Measurements from ENCODE around the gene ACOT7. TPM values are rescaled to one million over a fixed set of nuclear protein-coding genes. Genes with fewer than 3 reads are reported as not detected.

ACOT7 gene
- total RNA-seq, 1 donor from 2014 or later = 13.8 TPM

DNA sequence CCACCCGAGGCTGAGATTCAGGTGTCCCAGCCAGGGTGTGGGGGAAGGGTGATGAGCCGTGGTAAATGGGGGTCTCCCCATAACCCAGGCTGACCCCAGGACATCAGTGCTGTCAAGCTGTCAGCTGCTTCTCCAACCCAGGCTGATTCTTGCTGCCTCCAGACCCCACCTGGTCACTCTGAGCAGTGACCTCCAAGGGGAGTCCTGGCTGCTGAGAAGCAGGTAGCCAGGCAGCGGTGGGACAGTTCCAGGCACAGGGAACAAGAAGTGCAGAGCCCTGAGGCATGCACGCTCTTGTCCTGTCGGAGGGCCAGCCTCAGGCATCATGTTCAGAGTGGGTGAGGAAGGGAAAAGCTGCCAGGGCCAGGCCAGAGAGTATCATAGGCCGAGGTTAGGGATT is 32.1 kb upstream of the ACOT7 start:
- intact Hi-C loops (cut with DNase I) = no loop called here
- no peak for DNase-seq (ENCODE audit: low spot score)

DNA sequence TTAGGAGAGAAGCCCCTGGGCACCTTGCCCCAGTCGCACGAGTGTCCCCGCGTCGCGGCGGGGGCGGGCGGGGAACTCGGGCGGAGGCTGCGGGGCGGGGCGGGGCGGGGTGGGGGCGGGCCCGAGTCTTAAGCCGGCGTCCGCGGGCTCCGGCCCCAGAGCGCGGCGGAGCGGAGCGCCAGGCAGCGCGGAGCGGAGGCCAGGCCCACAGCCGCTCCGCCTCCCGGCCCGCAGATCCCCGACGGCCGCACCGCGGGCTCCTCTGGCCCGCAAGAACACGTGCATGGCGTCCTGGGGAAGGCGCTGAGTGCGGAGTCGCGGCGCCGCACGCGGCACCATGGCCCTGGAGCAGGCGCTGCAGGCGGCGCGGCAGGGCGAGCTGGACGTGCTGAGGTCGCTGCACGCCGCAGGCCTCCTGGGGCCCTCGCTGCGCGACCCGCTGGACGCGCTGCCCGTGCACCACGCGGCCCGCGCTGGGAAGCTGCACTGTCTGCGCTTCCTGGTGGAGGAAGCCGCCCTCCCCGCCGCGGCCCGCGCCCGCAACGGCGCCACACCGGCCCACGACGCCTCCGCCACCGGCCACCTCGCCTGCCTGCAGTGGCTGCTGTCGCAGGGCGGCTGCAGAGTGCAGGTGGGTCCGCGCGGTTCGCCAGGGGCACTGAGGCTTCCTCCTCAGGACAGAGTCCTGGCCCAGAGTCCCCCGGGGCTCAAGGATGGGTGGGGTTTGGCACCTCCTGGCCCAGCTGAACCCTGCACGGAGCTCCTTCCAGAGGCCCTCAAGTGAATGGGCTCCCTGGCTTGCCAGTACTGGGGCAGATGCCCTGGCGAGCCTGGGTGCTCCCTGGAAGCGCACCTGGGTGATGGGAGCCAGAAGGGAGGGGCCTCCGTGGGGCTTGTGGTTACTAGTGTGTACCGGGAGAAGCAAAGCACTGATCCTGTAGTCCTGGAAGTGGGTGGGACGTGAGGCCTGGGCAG is 31.3 kb upstream of the ACOT7 start, which contains the start of gene ESPN:
TSS of gene ESPN (plus strand) at position 158 of the 975 bp plus-strand sequence. CDS start at position 338, 180 bp downstream.
- DNase-seq (ENCODE audit: low spot score) = no peak
- intact Hi-C loops (cut with DNase I) = no loop called here

DNA sequence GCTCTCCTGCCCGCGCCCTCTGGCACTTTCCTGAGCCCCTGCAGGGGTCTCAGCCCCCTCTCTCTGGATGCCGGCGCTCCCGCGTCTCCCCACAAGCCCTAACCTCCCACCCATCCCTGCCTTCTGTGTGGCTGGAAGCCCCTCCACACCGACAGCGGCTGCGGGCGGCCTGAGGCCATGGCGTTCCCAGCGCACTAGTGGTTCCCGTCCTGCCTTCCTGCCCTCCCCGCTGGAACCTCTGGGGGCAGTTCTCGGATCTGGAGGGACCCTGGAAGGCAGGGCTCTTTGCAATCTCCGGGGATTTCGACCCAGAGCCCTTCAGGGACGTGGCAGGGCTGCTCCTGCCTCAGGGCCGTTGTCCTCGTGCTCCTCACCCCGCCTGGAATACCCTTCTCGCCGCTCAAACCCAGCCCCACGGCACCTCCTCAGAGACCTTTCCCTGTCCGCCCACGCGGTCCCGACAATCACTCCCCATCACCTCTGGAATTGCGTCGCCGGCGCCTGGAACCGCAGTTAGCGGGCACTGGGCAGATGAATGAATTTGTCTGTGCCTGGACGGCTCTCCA is 30.5 kb upstream of the ACOT7 start:
- intact Hi-C loops (cut with DNase I) = no loop called here
- DNase-seq (ENCODE audit: low spot score) = no peak

DNA sequence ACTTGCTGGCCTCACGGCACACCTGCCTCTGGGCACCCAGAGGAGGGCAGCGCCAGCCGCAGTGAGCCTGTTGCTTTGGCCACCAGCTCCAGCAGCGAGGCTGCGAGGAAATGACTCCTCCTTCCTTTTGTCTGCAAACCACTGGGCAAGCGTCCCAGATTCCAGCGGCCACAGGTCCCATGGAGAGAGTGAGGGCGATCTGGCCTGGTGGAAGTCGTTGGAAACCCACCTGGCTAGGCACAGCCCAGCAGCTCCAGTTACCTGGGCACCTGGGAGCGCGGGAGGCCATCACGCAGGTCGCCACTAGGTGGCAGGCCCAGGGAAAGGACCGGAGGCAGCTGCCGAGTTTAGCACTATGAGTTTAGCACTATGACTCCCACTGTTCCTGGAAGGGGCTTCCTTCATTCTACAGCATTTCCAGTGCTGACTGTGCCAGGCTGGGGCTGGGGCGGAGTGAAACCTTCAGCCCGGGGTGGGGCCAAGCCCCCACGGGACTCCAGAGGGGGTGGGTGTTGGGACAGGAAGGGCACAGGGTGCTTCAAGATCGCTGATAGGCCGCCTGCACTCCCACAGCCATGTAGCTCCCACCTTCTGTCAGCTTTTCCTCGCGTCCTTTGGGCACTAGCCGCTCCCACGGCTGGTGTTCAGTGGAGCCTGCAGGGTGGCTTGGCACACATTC is 29.9 kb upstream of the ACOT7 start:
- no peak for DNase-seq (ENCODE audit: low spot score)
- intact Hi-C loops (cut with DNase I) = no loop called here

DNA sequence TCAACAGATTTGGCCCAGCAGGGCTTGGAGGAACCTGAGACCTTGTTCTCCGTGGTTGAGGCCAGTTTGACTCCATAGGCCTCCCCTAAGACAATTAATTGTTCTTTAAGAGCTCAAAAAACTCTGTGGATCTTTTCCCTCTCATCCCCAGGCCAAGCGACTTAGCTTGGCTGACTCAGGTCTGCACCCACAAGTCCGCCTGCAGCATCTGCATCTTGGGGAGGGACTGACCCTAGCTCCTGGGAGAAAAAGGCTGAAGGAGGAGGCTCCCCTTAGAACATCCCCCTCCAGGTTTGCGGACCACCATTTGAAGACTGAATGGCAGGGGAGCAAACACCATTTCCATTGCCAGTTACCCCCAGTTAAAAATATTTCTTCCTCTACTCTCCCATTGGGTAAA is 27.7 kb upstream of the ACOT7 start:
- intact Hi-C loops (cut with DNase I) = no loop called here
- DNase-seq (ENCODE audit: low spot score) = no peak

DNA sequence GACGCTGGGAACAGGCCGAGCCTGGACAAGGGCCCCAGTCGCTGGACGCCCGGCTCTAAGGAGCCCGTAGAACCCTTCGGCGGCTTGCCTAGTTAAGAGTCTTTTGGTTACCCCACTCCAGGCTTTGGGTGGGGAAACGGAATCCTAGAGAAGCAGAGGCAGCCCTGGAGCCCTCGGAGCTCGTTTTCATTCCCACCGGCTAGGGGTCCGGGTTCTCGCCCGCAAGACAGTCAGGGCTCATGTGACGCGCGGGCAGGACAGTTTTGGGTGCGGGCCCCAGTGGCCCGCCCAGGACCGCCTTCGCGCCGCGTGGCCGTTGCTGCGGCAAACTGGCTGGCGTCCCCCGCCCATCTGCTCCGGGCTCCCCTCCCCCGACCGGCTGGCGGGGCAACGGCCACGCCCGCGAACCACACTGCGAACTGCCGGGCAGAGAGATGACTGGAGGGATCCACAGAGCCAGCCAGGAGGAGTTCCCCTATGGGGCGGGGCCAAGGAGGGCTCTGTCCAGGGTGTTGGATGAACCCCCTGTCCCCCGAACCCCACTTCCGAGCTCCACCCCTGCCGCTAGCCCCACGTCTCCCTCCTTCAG is 27.0 kb upstream of the ACOT7 start:
- intact Hi-C loops (cut with DNase I) = no loop called here
- no peak for DNase-seq (ENCODE audit: low spot score)

DNA sequence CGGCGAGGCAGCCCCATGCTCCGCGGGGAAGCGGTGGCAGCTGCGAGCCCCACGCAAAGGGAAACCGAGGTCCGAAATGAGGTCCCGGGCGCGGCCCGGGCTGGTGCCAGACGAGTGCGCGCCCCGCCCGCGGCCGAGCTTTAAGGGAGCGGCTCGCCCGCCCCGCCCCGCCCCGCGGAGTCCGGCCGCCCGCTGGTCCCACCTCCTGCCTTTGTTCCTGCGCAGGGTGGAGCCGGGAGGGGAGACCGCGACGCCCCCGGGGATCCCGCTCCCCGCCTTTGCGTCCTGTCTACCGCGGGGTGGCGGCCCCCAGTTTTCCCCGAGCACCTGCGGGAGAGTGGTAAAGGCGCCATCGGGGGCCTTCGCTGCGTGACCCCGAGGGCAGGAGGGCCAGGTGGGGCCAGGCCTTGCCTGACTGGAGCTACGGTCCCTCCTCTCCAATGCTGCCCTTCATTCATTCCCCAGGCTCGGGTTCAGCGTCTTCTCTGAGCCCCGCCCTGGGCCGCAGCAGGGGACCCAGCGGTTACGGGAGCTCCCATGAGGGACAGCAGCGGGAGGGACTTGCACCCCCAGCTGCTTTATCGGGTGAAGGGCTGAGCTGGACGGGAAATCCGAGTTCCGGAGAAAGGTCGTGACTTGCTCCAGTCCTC is 26.4 kb upstream of the ACOT7 start, which contains the start of gene HES2:
TSS of gene HES2 (minus strand) at position 116 of the 650 bp plus-strand sequence. CDS start at position 17, 99 bp downstream.
- intact Hi-C loops (cut with DNase I) = no loop called here
- DNase-seq (ENCODE audit: low spot score) = no peak

DNA sequence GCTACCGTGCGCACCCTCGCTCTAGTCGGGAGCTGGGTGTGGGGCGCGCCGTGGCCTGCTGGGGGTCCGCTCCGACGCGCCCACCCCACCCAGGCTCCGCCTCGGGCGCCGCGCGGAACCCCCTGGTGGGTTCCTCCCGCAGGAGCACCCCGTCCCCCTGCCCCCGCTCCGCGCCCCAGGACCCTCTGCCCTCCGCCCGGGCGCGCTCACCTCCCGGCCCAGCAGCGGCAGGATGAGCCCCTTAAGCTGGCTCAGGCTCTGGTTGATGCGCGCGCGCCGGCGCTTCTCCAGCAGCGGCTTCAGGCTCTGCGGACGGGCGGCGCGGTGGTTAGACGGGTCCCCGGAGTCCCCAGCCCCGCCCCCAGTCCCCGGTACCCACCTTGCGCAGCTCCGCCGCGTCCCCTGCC is 25.8 kb upstream of the ACOT7 start:
- no peak for DNase-seq (ENCODE audit: low spot score)
- intact Hi-C loops (cut with DNase I) = no loop called here

DNA sequence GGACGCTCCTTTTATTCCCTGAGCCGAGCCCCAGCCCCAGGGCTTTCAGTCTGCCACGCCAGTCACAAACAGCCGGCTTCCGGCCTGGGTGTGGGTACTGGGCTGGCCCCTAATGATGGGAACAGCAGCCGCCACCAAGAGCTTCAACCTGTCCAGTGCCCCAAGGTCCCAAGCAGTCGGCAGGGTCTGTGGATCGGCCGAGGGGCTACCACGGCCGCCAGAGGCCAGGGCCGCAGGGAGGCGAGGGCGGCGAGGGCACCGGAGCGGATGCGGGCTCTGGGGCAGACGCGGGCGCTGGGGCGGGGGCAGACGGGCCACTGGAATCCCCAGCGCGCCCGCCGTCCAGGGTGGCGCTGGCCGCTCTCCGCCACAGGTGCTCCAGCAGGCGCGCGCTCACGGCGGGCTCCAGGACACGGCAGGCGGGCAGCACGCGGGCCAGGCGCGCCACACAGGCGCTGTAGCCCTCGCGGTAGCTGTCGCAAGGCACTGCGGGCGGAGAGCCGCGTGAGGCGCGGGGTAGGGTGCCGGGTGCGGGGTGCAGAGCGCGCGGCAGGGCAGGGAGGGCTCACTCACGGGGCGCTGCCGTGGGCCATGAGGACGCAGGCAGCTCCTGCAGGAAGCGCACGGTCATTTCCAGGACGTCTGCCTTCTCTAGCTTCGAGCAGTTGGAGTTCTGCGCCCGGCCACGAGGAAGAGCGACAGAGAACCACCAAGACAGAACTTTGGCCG is 25.3 kb upstream of the ACOT7 start:
- intact Hi-C loops (cut with DNase I) = no loop called here
- no peak for DNase-seq (ENCODE audit: low spot score)

DNA sequence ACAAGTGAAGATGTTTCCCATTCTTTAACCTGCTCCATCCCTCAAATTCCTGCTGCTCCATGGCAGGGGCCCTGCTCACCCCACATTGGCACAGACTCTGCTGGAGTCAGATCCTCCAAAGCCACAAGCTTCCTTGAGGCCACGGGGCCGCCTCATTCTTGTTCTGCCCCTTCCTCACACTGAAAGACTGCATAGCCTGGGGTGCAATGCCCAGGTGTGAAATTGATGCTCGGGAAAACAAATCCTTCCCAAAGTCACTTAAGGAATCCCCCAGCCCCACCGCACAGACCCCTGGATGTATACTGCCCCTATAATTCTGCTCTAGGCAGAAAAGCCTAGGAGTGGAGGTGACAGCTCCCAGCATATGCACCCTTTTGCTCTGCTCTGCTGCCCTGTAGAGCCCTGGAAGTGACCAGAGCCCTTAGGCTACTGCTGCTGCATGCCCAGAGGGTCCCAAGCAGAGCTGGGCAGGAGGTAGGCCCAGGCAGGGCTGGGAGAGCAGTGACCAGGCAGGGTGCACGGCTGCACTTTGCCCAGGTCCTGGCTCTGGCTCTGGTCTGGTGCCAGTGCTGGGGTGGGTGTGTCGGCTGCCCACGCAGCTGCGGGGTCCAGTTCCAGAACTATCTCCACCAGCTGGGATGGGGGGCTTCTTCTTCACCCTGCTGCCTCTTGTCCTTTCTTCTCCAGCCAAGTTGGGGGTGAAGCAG is 24.5 kb upstream of the ACOT7 start:
- intact Hi-C loops (cut with DNase I) = no loop called here

DNA sequence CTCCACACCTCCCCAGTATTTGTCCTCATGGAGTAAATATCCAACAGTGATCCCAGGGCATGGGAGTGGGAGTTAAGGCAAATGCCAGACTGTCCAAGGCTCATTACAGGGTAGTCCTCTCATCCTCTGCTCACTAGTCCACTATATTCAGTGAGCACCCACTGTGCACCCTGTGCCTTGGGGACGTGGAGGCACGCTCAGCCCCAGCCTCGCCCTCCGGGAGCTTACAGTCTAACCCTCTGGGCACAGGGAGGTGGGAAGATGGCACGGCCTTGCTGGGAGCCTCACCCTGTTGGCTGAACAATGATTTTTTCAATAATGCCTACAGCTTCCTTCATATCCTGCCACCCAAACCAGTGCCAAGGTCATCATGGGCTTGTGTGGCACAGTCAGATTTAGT is 23.3 kb upstream of the ACOT7 start:
- no peak for DNase-seq (ENCODE audit: low spot score)
- intact Hi-C loops (cut with DNase I) = no loop called here

More for the DNA sequence above, 24.5 kb upstream of the ACOT7 start:
- no peak for DNase-seq (ENCODE audit: low spot score)

DNA sequence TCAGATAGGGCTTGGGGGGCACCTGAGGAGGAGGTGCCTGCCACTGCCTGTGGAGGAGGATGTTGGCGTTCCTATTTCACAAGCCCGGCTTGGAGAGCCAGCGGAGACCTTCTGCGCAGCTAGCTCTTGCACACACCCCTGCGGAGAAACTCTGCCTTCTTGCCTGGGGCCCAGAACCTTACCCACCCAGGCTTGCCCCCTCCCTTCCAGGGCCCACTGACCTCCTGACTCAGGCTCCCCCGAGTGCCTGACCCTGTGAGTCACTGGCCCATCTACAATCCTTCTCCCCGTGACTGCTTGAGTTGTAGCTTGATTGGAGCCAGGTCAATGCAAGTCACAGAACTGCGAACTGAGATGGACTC is 22.7 kb upstream of the ACOT7 start:
- intact Hi-C loops (cut with DNase I) = no loop called here
- no peak for DNase-seq (ENCODE audit: low spot score)

DNA sequence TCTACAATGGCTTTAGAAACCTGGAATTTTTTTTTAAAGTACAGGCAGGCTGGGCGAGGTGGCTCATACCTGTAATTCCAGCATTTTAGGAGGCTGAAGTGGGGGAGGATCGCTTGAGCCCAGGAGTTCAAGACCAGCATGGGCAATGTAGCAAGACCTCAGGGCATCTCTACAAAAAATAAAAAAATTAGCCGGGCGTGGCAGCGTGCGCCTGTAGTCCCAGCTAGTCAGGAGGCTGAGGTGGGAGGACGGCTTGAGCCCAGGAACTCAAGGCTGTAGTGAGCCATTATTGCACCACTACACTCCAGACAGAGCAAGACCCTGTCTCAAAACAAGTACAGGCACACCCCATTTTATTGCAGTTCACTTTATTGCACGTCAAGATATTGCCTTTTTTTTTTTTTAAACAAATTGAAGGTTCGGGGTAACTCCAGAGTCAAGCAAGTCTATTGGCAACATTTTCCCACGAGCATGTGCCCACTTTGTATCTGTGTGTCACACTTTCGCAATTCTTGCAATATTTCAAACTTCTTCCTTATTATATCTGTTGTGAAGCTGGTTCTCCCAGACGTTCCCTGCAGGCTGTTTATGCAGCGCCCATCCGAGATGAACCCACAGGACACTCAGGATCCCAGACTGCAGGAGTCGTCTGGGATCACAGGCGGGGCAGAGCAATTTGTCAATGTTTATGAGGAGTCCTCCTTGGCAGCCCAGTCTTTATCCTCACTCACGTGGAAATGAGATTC is 21.5 kb upstream of the ACOT7 start:
- intact Hi-C loops (cut with DNase I) = no loop called here
- no peak for DNase-seq (ENCODE audit: low spot score)

DNA sequence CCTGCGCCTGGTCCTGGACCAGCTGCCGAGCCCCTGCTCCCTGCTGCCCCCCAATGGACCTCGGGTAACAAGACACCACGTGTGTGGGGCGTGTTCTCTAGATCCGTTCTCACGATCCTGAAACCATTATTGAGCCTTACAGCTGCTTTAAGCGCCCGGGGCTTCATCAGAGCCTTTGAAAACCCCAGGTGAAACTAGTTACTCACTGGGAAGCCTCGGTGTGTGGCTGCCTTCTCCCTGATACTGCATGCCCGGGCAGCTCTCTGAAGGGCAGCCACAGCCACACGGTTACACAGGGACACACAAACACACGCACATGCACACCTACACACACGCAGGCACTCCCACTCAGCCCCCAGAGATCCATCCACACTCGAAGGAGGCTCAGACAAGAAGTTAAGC is 20.9 kb upstream of the ACOT7 start:
- intact Hi-C loops (cut with DNase I) = no loop called here

DNA sequence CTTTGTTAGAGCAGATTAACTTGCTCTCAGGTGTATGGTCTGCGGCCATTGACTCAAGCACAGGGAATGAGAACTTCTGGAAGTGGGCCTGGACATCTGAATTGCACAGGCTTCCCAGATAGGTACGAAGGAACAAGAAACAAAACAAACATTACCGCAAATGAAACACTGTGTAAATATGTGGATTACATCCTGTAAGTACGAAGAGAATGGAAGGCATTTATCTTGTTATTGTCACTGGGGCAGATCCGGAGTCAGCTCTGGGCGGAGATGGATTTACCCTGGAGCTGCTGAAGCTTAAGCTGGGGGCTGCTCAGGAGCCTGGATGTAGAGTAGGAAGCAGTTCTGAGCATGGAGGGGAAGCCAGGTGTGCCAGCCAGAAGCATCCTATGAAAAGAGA is 19.3 kb upstream of the ACOT7 start:
- no peak for DNase-seq (ENCODE audit: low spot score)
- intact Hi-C loops (cut with DNase I) = no loop called here

More for the DNA sequence above, 20.9 kb upstream of the ACOT7 start:
- no peak for DNase-seq (ENCODE audit: low spot score)

DNA sequence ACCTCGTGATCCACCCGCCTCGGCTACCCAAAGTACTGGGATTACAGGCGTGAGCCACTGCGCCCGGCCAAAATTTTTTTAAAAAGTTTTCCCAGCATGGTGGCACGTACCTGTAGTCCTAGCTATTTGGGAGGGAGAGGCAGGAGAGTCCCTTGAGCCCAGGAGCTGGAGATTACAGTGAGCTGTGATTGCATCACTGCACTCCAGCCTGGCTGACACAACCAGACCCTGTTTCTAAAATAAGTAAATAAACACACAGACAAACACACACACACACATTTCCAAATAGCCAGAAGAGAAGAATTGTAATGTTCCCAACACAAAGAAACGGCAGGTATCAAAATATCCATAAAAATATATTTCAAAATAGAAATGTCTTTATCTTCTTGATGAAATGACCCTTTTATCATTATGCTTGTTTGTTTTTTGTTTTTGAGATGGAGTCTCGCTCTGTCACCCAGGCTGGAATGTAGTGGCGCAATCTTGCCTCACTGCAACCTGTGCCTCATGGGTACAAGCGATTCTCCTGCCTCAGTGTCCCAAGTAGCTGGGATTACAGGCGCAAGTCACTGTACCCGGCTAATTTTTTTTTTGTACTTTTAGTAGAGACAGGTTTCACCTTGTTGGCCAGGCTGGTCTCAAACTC is 16.8 kb upstream of the ACOT7 start:
- DNase-seq (ENCODE audit: low spot score) = no peak
- intact Hi-C loops (cut with DNase I) = no loop called here

DNA sequence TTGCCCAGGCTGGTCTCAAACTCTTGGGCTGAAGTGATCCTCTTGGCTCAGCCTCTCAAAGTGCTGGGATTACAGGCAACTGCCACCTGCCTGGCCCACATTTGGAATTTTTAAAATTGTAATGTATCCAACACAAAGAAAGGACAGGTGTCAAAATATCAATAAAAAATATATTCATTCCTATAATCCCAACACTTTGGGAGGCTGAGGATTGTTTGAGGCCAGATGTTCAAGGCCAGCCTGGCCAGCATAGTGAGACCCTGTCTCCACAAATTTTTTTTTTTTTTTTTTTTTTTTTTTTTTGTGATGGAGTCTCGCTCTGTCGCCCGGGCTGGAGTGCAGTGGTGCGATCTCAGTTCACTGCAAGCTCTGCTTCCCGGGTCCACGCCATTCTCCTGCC is 16.2 kb upstream of the ACOT7 start:
- intact Hi-C loops (cut with DNase I) = loop anchor here (10.0 kb wide), 1 partner anchor 355 kb away; no protein-coding TSS in a partner anchor
- DNase-seq (ENCODE audit: low spot score) = no peak
